K562 (cell line): ENCODE measurements around the gene NOL4L. TPM values are rescaled to one million over a fixed set of nuclear protein-coding genes. Genes with fewer than 3 reads are reported as not detected.

ENCODE experiments used
- ATAC-seq: fragments of 200-7000 bp; cut with Tn5 transposase; 3 replicates; pipeline ENCODE4 v1.9.1; 2020; ENCODE audit warnings: moderate library complexity
- BruUV-seq: library from RNA; stranded (reverse); fragments of 400-500 nt; replicated peaks from 2 replicates; lab custom pipeline; 2021; lab: Mats Ljungman, UMichigan
- CTCF ChIA-PET: fragments of 300-600 bp; formaldehyde crosslinking; extraction: SDS; loops from one replicate; lab custom pipeline; 2021; ENCODE audit warnings: low intra/inter-chr PET ratio; lab: Yijun Ruan, JAX
- POLR2A ChIA-PET: fragments of 300-600, 350-650 bp; sonication (Branson Sonifier 250); formaldehyde crosslinking; extraction: SDS; loops from one replicate; lab custom pipeline; 2021; ENCODE audit warnings: antibody characterized with exemption, inconsistent platforms; lab: Yijun Ruan, JAX
- DNase-seq, 4 experiments: peaks; one replicate each; pipeline versions ENCODE4 v3.0.0 to v3.0.0-alpha.2; 2011 to 2018; ENCODE audit warnings: low spot score in 3 of 4, mixed read lengths in 3 of 4; ENCODE audit errors: extremely low read depth in 1 of 4
- FAIRE-seq: peaks from 2 replicates; lab custom pipeline; 2011; peaks lifted over from hg19 to GRCh38; lab: Jason Lieb, UNC
- H2AFZ ChIP-seq: 2 replicates; pipeline ENCODE4 v1.6.0; 2011; ENCODE audit warnings: low read depth, low read length, control low read depth, inconsistent platforms
- H3K27ac ChIP-seq: fragments of 200-600 bp; 3 replicates; pipeline ENCODE4 v1.8.0; 2011; ENCODE audit warnings: low read depth, mild to moderate bottlenecking, control low read depth, inconsistent platforms, low read length, moderate library complexity, mixed read lengths; ENCODE audit errors: extremely low read depth
- H3K27me3 ChIP-seq, 2 experiments: fragments of 300-600 bp in 1 of 2; 2 replicates in 1 of 2; 3 replicates in 1 of 2; pipeline versions ENCODE4 v1.6.0 to v1.8.0; 2011; ENCODE audit warnings: inconsistent platforms in 2 of 2, low read length in 2 of 2, mild to moderate bottlenecking in 1 of 2, mixed read lengths in 1 of 2, moderate library complexity in 1 of 2; ENCODE audit not compliant: control insufficient read depth in 2 of 2, insufficient read depth in 2 of 2
- H3K36me3 ChIP-seq: fragments of 300-600 bp; 3 replicates; pipeline ENCODE4 v1.8.0; 2011; ENCODE audit warnings: mild to moderate bottlenecking, low read length, inconsistent platforms; ENCODE audit not compliant: control insufficient read depth, insufficient read depth
- H3K4me1 ChIP-seq, 2 experiments: fragments of 200-600 bp in 1 of 2; replicated peaks in 1 of 2; 2 replicates in 1 of 2; 3 replicates in 1 of 2; pipeline versions ENCODE4 v1.5.1 to v1.8.0; 2011; ENCODE audit warnings: inconsistent platforms in 2 of 2, low read length in 2 of 2, mild to moderate bottlenecking in 1 of 2, mixed read lengths in 1 of 2, moderate library complexity in 1 of 2; ENCODE audit not compliant: control insufficient read depth in 2 of 2, insufficient read depth in 2 of 2
- H3K4me2 ChIP-seq: 2 replicates; pipeline ENCODE4 v1.6.1; 2011; ENCODE audit warnings: low read length, control low read depth, inconsistent platforms, mixed read lengths; ENCODE audit not compliant: insufficient read depth
- H3K4me3 ChIP-seq: fragments of 200-600 bp; sonication (generic), shearing (Covaris generic); 2 replicates; pipeline ENCODE4 v1.5.1; 2016; ENCODE audit warnings: control low read depth, inconsistent platforms
- H3K79me2 ChIP-seq: fragments of 200-600 bp; 3 replicates; pipeline ENCODE4 v1.8.0; 2011; ENCODE audit warnings: low read length, inconsistent platforms; ENCODE audit not compliant: control insufficient read depth, insufficient read depth
- H3K9ac ChIP-seq, 2 experiments: 2 replicates each; pipeline versions ENCODE4 v1.6.0 to v1.6.1; 2011; ENCODE audit warnings: low read depth in 2 of 2, low read length in 2 of 2, control low read depth in 1 of 2, inconsistent platforms in 1 of 2, mild to moderate bottlenecking in 1 of 2, mixed read lengths in 1 of 2; ENCODE audit not compliant: insufficient read depth in 1 of 2
- H3K9me1 ChIP-seq: one replicate; pipeline ENCODE4 v1.6.0; 2011; ENCODE audit warnings: inconsistent platforms, mild to moderate bottlenecking, low read length, moderate library complexity; ENCODE audit not compliant: control insufficient read depth, insufficient read depth
- H3K9me3 ChIP-seq: replicated peaks from 2 replicates; pipeline ENCODE4 v1.5.1; 2011; ENCODE audit warnings: low read depth, low read length, inconsistent platforms; ENCODE audit not compliant: control insufficient read depth, insufficient read depth
- H4K20me1 ChIP-seq: replicated peaks from 2 replicates; pipeline ENCODE4 v1.6.1; 2011; ENCODE audit warnings: low read length, inconsistent platforms, mixed read lengths; ENCODE audit not compliant: control insufficient read depth, insufficient read depth
- FOXM1 ChIP-seq, 2 experiments: fragments of 450-650 bp in 1 of 2; sonication (generic) in 1 of 2; formaldehyde crosslinking in 1 of 2; IDR thresholded peaks; 2 replicates each; pipeline versions ENCODE4 v1.6.1 to v1.9.0; 2017 to 2022; ENCODE audit warnings: low read depth in 2 of 2, mild to moderate bottlenecking in 2 of 2, missing genetic modification reagents in 1 of 2, moderate library complexity in 1 of 2
- HNRNPH1 ChIP-seq: fragments of 200-400 bp; formaldehyde crosslinking; optimal IDR thresholded peaks from 2 replicates; pipeline ENCODE3; 2017; ENCODE audit warnings: low read depth, mild to moderate bottlenecking, low read length, moderate library complexity
- SMC3 ChIP-seq: conservative IDR thresholded peaks from 2 replicates; pipeline ENCODE4 v1.6.1; 2011; ENCODE audit warnings: low read depth, low read length, improper control_type of control experiment; ENCODE audit not compliant: insufficient read depth
- SPI1 ChIP-seq: IDR thresholded peaks from 2 replicates; pipeline ENCODE4 v1.6.1; 2011; ENCODE audit warnings: low read depth, low read length, control low read depth, borderline replicate concordance
- ZBED1 ChIP-seq: IDR thresholded peaks from 2 replicates; pipeline ENCODE4 v1.6.1; 2014
- ZNF583 ChIP-seq: fragments of 250-450 bp; sonication (Bioruptor Pico); IDR thresholded peaks from 2 replicates; pipeline ENCODE4 v1.4.0; 2020
- WGBS: fragments of 100-300 bp; shearing (Covaris generic); methylation state at CpG from one replicate; pipeline ENCODE4 v1.1.6; 2016; ENCODE audit warnings: low coverage, mixed read lengths; ENCODE audit not compliant: insufficient coverage; ENCODE audit errors: missing lambda C conversion rate; 5-methylcytosine and 5-hydroxymethylcytosine counted together
- in situ Hi-C: fragments of 300-500 bp; cut with MboI; formaldehyde crosslinking; loops from 4 replicates; pipeline ENCODE4 v1.15.0; 2018; ENCODE audit warnings: inconsistent platforms, mixed read lengths
- intact Hi-C: fragments of 100-400 bp; cut with micrococcal nuclease; formaldehyde crosslinking; loops from 2 replicates; pipeline ENCODE4 v1.14.2; 2022
- polyA plus RNA-seq, 8 experiments: library from polyadenylated mRNA; depleted of rRNA in 4 of 8; stranded (reverse) in 5 of 8; unstranded in 3 of 8; fragments of >200 nt; fragmentation: Nextera tagmentation in 2 of 8; fragmentation: Illumina TruSeq in 1 of 8; extraction: Ambion mirVana in 2 of 8; extraction: Trizol in 1 of 8; gene quantifications; 2 replicates each; pipeline versions ENCODE4 v1.2.1 to v1.2.3, GENCODE V29; 2011 to 2014; ENCODE audit warnings: inconsistent platforms in 1 of 8, missing spikeins in 1 of 8
- total RNA-seq, 7 experiments: library from RNA; depleted of rRNA in 6 of 7; stranded (reverse); fragments of >200 nt in 6 of 7; fragmentation: Illumina TruSeq in 2 of 7; extraction: Trizol in 2 of 7; gene quantifications; 2 replicates each; pipeline versions ENCODE4 v1.2.1 to v1.2.3, GENCODE V29; 2011 to 2021; ENCODE audit warnings: low replicate concordance in 1 of 7

Gene NOL4L
- total and polyA plus RNA-seq, 9 of the 15 experiments (the other 6 are each of a cell fraction or from before 2014, with no cell fraction given) = 5.1 to 36.2 (median 13.6) TPM

GRCh38 chr20:32411955-32412706 lies 173.0 kb downstream of the NOL4L start:
- 0 out of 2 replicates have a peak, but pooled peaks cover 4% of the 10 kb centered on the region for H4K20me1 ChIP-seq
- TF ChIP-seq SMC3 = no peak
- no peak for TF ChIP-seq ZBED1
- no peak for TF ChIP-seq ZNF583
- TF ChIP-seq HNRNPH1 = no peak
- TF ChIP-seq FOXM1 (IDR thresholded peaks at IDR 0.05; ENCODE audit: low read depth) = no peak
- no peak for TF ChIP-seq FOXM1 (CRISPR knock-in tag; IDR thresholded peaks at IDR 0.05; ENCODE audit: low read depth)
- peak; percentile 97 for TF ChIP-seq SPI1
- no peak overlapping the region for H3K9ac ChIP-seq
- no peaks in the 10 kb centered on the region; a peak in 1 of 5 replicates for H3K4me1 ChIP-seq
- H3K9me1 ChIP-seq = no peaks in the 10 kb centered on the region
- intact Hi-C loops = no loop called here
- POLR2A ChIA-PET = interaction anchor here (0.6 to 1.3 kb wide), 4 partner anchors 9 to 27 kb away, joined by 3 to 4 read pairs (median 4); no protein-coding TSS in a partner anchor
- WGBS = 79% methylated on average over 2 of the region's 2 CpGs
- peaks cover 17% of the 10 kb centered on the region; the same call in 2 of the 3 replicates for H3K36me3 ChIP-seq
- H3K9me3 ChIP-seq = no peaks in the 10 kb centered on the region
- ATAC-seq = peak; percentile 51; the same call in 2 of the 3 replicates
- CTCF ChIA-PET = no interaction called here
- DNase-seq = no peak
- BruUV-seq = no TSS peak
- no peak overlapping the region for H3K4me3 ChIP-seq
- peaks cover 58% of the 10 kb centered on the region for H3K79me2 ChIP-seq
- no peaks in the 10 kb centered on the region for H3K27me3 ChIP-seq
- H3K27ac ChIP-seq = no peak overlapping the region
- H3K4me2 ChIP-seq = no peak overlapping the region
- no peak for FAIRE-seq
- in situ Hi-C loops = no loop called here
- no peak overlapping the region for H2AFZ ChIP-seq
